Small intestine (tissue), 7 donors: Measurements from ENCODE around the gene MYO10. TPM values are rescaled to one million over a fixed set of nuclear protein-coding genes. Genes with fewer than 3 reads are reported as not detected.

ENCODE experiments used
- DNase-seq, 2 donors: peaks; one replicate each; pipeline versions ENCODE4 v3.0.0 to v3.0.0-alpha.2; 2013
- FAIRE-seq: peaks from 2 replicates; lab custom pipeline; 2012; peaks lifted over from hg19 to GRCh38; lab: Jason Lieb, UNC
- H3K27ac ChIP-seq, 3 donors: one replicate each; pipeline ENCODE4 v1.5.1; 2013; ENCODE audit warnings: low read length in 2 of 3, mild to moderate bottlenecking in 2 of 3, control low read depth in 1 of 3, inconsistent platforms in 1 of 3, low read depth in 1 of 3, moderate library complexity in 1 of 3
- H3K27me3 ChIP-seq, 3 donors: one replicate each; pipeline ENCODE4 v1.6.1; 2013; ENCODE audit warnings: low read length in 3 of 3, inconsistent platforms in 1 of 3; ENCODE audit not compliant: control insufficient read depth in 3 of 3, insufficient read depth in 3 of 3
- H3K36me3 ChIP-seq, 3 donors: one replicate each; pipeline ENCODE4 v1.6.1; 2013; ENCODE audit warnings: low read length in 3 of 3, inconsistent platforms in 1 of 3, low read depth in 1 of 3, mild to moderate bottlenecking in 1 of 3, moderate library complexity in 1 of 3; ENCODE audit not compliant: control insufficient read depth in 3 of 3, insufficient read depth in 2 of 3
- H3K4me1 ChIP-seq, 3 donors: one replicate each; pipeline ENCODE4 v1.6.1; 2013; ENCODE audit warnings: low read length in 2 of 3, inconsistent platforms in 1 of 3, low read depth in 1 of 3, mild to moderate bottlenecking in 1 of 3, moderate library complexity in 1 of 3; ENCODE audit not compliant: control insufficient read depth in 3 of 3, insufficient read depth in 2 of 3
- H3K4me3 ChIP-seq, 3 donors: one replicate each; pipeline ENCODE4 v1.5.1; 2013; ENCODE audit warnings: low read length in 3 of 3, control low read depth in 1 of 3, inconsistent platforms in 1 of 3, low read depth in 1 of 3, mild to moderate bottlenecking in 1 of 3, moderate library complexity in 1 of 3
- H3K9me3 ChIP-seq, 2 donors: one replicate each; pipeline ENCODE4 v1.6.1; 2013; ENCODE audit warnings: low read depth in 1 of 2, low read length in 1 of 2; ENCODE audit not compliant: control insufficient read depth in 2 of 2, insufficient read depth in 1 of 2
- WGBS, 3 donors: extraction: QIAGEN DNeasy Blood & Tissue Kit; methylation state at CpG; one replicate each; pipeline ENCODE4 v1.1.7; 2013; 5-methylcytosine and 5-hydroxymethylcytosine counted together
- polyA plus RNA-seq, 4 donors: library from polyadenylated mRNA; stranded (reverse) in 3 of 4; unstranded in 1 of 4; fragments of 200-250 nt in 3 of 4; fragments of 120-200 nt in 1 of 4; gene quantifications; one replicate each; pipeline versions ENCODE4 v1.2.1 to v1.2.3, GENCODE V29; 2013
- donor health status: healthy with polysubstance abuse.
- donor health status: control.
- donor health status: control.
- donor health status: Bipolar disorder and iron deficiency.
- donor health status: healthy.

MYO10 gene
- polyA plus RNA-seq, 4 donors: 10.3 to 36.5 (median 18.7) TPM

DNA sequence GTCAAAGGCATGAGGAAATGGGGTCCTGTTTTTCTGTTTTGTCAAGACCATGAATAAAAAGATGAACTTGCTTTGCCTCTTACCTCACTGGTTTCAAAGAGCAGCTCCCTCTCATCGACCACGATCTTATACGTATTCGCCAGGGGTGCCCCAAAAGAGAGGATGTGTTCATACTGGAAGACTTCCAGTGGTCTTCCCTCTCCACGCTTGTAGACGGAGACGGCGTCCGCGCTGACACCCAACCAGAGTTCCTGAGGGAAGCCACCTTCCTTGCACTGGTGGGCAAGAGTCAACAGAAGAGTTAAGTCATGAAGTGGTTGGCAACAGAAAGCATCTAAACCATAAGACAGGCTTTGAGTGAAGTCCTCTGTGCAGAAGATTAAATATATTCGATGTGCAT lies 267.9 kb downstream of the MYO10 start:
- Histone ChIP-seq H3K9me3 (no peaks in the 10 kb centered on the region), H3K4me3 (no peak overlapping the region), H3K27ac (no peak overlapping the region), H3K36me3 (peaks cover 2 to 64% (median 20%) of the 10 kb centered on the region in 3 donors), H3K4me1 (no peaks in the 10 kb centered on the region), H3K27me3 (no peaks in the 10 kb centered on the region)
- DNase-seq (no peak), FAIRE-seq (no peak)
- 90 to 94% (median 92%) methylated on average over 11 of the region's 11 CpGs for WGBS, 3 donors

DNA sequence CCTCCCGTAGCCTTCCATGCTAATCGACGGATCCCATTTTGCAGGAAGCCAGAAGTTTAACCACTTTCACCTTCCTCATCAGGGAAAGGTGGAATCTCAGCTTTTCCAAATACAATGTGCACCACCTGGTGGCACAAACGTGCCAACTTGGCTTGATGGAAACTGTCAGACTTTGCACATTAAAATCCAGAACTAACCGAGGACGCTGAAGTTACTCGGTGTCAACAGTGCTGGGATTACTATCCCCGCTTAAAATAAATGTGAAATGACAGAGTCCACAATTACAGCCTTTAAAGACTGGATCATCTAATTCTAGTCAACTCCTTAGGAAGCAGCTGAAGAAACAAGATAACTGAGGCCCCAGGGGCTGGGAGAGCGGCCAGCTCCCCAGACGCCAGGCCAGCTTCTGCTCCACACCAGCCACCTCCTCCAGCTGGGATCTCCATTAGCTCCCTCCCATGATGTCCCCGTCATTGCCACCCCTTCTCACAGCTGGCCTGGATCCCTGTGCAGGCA lies 269.1 kb downstream of the MYO10 start:
- H3K9me3 ChIP-seq: no peaks in the 10 kb centered on the region
- no peaks in the 10 kb centered on the region for H3K4me1 ChIP-seq
- H3K36me3 ChIP-seq: peaks cover 2 to 56% (median 11%) of the 10 kb centered on the region in 3 donors
- FAIRE-seq: no peak
- H3K4me3 ChIP-seq: no peak overlapping the region
- no peak overlapping the region for H3K27ac ChIP-seq
- no peaks in the 10 kb centered on the region for H3K27me3 ChIP-seq
- peak; percentile 33 to 49 for DNase-seq
- WGBS, 3 donors: 51 to 58% (median 53%) methylated on average over 11 of the region's 11 CpGs

DNA sequence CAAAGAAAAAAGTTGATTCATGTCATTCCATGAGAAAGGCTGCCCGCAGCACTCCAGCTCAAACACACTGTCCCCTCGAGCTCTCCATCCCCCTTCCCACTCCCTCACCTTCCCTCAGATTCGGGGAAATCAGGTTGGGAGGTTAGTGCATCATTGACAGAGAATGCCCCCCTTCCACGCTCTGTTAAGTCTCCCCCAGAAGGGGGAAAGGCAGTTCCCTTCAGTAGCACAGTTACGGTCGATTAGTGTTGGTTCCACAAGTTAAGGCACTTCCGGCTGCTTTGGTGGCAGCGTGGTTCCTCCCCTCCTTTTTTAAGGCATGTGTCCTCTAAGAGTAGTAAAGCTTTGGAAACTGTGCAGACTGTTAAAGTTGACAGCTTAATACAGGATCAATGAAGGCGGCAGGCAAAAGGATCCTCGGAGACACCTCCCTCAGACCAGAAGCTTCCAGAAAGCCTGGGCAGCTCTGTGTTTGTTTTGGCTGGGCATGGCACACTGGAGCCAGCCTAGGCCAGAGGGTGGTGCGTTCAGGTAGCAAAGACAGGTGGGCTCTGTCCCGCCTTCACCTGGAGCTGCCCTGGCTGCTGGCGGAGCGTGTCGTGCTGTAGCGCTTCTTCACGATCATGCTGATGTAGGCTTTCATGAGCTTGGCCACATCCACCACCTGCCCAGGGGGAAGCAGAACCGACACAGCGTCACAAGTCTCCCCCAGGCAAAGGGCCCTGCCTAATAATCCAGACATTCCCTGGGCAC lies 269.8 kb downstream of the MYO10 start:
- Histone ChIP-seq H3K27me3 (no peaks in the 10 kb centered on the region), H3K27ac (no peak overlapping the region), H3K4me1 (no peaks in the 10 kb centered on the region), H3K4me3 (no peak overlapping the region), H3K36me3 (peaks cover 2 to 52% (median 10%) of the 10 kb centered on the region in 3 donors), H3K9me3 (no peaks in the 10 kb centered on the region)
- 83 to 88% (median 85%) methylated on average over 19 of the region's 19 CpGs for WGBS, 3 donors
- no peak for FAIRE-seq
- no peak for DNase-seq

DNA sequence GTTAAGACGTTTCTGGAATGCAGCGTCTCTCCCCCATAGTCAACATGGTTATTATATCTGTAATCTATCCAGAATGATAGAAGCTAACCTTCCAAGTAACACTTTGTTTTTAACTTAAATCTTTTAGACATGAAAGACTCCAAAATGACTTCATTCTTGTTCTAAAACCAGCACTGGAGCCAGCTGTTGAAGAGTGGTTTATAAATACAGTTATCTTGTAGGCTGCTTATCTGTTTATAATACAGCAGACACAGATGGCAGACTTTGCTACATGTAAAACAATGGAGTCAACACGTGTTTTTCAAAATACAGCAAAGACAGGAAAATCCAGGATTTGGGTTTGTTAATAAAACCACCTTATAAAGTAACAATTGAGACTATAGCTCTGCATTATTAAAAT lies 270.5 kb downstream of the MYO10 start:
- Histone ChIP-seq H3K4me1 (no peaks in the 10 kb centered on the region), H3K36me3 (peaks cover 2 to 47% (median 9%) of the 10 kb centered on the region in 3 donors), H3K27ac (no peak overlapping the region), H3K4me3 (no peak overlapping the region), H3K27me3 (no peaks in the 10 kb centered on the region), H3K9me3 (no peaks in the 10 kb centered on the region)
- DNase-seq: no peak
- WGBS, 3 donors: 41 to 46% (median 44%) methylated on average over 3 of the region's 3 CpGs
- FAIRE-seq: no peak

DNA sequence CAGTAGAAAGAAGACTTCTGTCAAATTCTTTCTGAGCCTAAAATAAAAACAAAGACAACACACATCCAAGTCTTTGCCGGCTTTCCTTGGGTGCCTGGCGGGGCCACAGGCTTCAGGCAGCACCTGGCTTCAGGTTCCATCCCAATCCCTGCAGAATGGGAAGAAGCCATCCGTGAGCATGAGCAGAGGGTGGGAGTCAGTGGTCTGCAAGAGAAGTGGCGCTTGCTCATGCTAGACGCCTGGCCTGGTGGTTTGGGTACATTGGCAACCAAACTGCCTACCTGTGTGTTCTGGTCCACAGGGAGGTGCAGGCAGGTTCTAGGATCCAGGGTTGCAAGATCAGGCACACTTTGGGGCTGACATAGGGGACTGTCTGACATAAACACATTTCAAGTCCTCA lies 271.7 kb downstream of the MYO10 start:
- Histone ChIP-seq H3K4me3 (no peak overlapping the region), H3K27ac (no peak overlapping the region), H3K36me3 (peaks cover 2 to 43% (median 7%) of the 10 kb centered on the region in 3 donors), H3K9me3 (no peaks in the 10 kb centered on the region), H3K4me1 (no peaks in the 10 kb centered on the region), H3K27me3 (no peaks in the 10 kb centered on the region)
- WGBS, 3 donors: 92 to 96% (median 95%) methylated on average over 5 of the region's 5 CpGs
- DNase-seq (no peak), FAIRE-seq (no peak)

DNA sequence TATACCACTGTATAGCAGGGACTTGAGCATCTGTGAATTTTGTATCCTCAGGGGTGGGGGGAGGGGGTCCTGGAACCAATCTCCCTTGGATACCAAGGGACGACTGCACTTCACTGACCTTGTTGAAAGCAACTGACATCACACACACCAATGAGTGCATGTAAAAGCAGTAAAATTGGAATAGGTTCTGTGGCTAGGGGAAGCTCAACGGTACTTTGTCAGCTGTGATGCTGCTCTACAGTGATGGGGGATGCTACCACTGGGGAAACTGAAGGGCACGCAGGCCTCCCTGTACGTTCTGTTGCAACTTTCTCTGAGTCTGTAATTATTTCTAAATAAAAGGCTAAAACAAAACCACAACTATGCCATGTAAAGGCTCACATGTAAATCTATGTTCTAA lies 272.2 kb downstream of the MYO10 start:
- FAIRE-seq: no peak
- no peak for DNase-seq
- Histone ChIP-seq H3K9me3 (peaks cover 0 to 5% of the 10 kb centered on the region in 2 donors), H3K27ac (no peak overlapping the region), H3K4me1 (no peaks in the 10 kb centered on the region), H3K4me3 (no peak overlapping the region), H3K36me3 (peaks cover 2 to 39% (median 7%) of the 10 kb centered on the region in 3 donors), H3K27me3 (no peaks in the 10 kb centered on the region)
- 79 to 87% (median 84%) methylated on average over 4 of the region's 4 CpGs for WGBS, 3 donors

DNA sequence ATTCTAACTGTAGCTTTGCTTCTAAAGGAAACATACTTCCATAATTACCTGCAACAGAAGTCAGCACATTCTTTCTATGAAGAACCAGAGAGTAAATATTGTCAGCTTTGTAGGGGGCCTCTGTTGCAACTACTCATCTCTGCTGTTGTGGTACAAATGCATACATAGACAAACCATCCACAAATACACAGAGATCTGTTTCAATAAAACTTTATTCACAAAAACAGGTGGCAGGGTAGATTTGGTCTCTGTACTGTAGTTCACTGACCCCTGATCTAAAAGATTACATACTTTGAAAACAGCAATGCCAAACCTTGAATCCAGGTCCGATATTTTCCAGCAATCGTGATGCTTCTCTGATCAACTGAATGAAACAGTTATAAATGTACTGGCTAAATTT lies 274.4 kb downstream of the MYO10 start:
- WGBS, 3 donors: 86 to 97% (median 92%) methylated on average over 2 of the region's 2 CpGs

DNA sequence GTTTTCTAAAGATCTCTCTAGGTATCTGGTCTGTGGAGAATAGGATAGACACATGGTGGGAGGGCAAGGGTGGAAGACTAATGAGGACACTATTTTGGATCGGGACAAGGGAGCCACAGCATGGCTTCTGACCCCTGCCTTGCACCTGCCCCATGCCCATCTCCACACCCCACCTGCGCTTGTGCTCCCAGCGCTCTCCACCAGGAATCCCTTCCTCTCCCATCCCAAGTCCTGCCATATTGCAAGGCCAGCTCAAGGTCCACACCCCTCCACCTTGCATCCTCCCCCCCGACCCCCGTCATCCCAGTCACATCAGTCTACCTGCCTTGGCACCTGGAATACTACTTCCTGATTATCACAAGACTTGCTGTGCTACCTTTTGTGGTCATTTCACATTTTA lies 275.1 kb downstream of the MYO10 start:
- 40 to 83% (median 69%) methylated on average over 5 of the region's 5 CpGs for WGBS, 3 donors
- Histone ChIP-seq H3K27ac (no peak overlapping the region), H3K9me3 (peaks cover 0 to 9% of the 10 kb centered on the region in 2 donors), H3K4me1 (no peaks in the 10 kb centered on the region), H3K27me3 (no peaks in the 10 kb centered on the region), H3K4me3 (no peak overlapping the region), H3K36me3 (peaks cover 0 to 11% (median 3%) of the 10 kb centered on the region in 3 donors)
- DNase-seq (no peak), FAIRE-seq (no peak)

More for the DNA sequence above, 274.4 kb downstream of the MYO10 start:
- Histone ChIP-seq H3K4me1 (no peaks in the 10 kb centered on the region), H3K4me3 (no peak overlapping the region), H3K9me3 (peaks cover 0 to 9% of the 10 kb centered on the region in 2 donors), H3K27ac (no peak overlapping the region), H3K36me3 (peaks cover 0 to 18% (median 5%) of the 10 kb centered on the region in 3 donors), H3K27me3 (no peaks in the 10 kb centered on the region)
- FAIRE-seq (no peak), DNase-seq (no peak)
